OCI-LY7 (cell line): ENCODE measurements around the gene PASD1. TPM values are rescaled to one million over a fixed set of nuclear protein-coding genes. Genes with fewer than 3 reads are reported as not detected.

Experiments
- BruUV-seq: library from RNA; stranded (reverse); fragments of 400-500 nt; replicated peaks from 2 replicates; lab custom pipeline; 2021; lab: Mats Ljungman, UMichigan
- CTCF ChIA-PET: fragments of 300-600 bp; sonication (Branson Sonifier 250); formaldehyde crosslinking; loops from one replicate; lab custom pipeline; 2022; ENCODE audit warnings: antibody characterized with exemption; ENCODE audit not compliant: unreplicated experiment; lab: Charles Lee
- POLR2A ChIA-PET: fragments of 300-600 bp; sonication (Branson Sonifier 250); formaldehyde crosslinking; loops from one replicate; lab custom pipeline; 2022; ENCODE audit warnings: antibody characterized with exemption; lab: Charles Lee
- DNase-seq: peaks from one replicate; pipeline ENCODE4 v3.0.0-alpha.2; 2015; ENCODE audit warnings: low spot score
- H2AFZ ChIP-seq: fragments of 200-600 bp; sonication (generic), shearing (Covaris generic); 2 replicates; pipeline ENCODE4 v1.6.1; 2014; ENCODE audit warnings: mild to moderate bottlenecking, antibody characterized with exemption, low read length, moderate library complexity
- H3K27ac ChIP-seq: fragments of 200-600 bp; sonication (generic); 2 replicates; pipeline ENCODE4 v1.5.1; 2014; ENCODE audit warnings: mixed run types, low read depth, mild to moderate bottlenecking, moderate library complexity, low read length, inconsistent platforms; ENCODE audit not compliant: poor library complexity, severe bottlenecking
- H3K36me3 ChIP-seq: fragments of 200-600 bp; sonication (generic); 2 replicates; pipeline ENCODE4 v1.6.1; 2014; ENCODE audit warnings: mild to moderate bottlenecking, antibody characterized with exemption, low read length, moderate library complexity, mixed read lengths; ENCODE audit not compliant: insufficient read depth
- H3K4me1 ChIP-seq: fragments of 200-600 bp; sonication (generic); 2 replicates; pipeline ENCODE4 v1.5.1; 2014; ENCODE audit warnings: mild to moderate bottlenecking, low read length; ENCODE audit not compliant: insufficient read depth, poor library complexity, severe bottlenecking
- H3K4me2 ChIP-seq: fragments of 200-600 bp; sonication (generic); 2 replicates; pipeline ENCODE4 v1.6.1; 2014; ENCODE audit warnings: mild to moderate bottlenecking, low read length
- H3K4me3 ChIP-seq: fragments of 200-600 bp; sonication (generic); 2 replicates; pipeline ENCODE4 v1.5.1; 2014; ENCODE audit warnings: mild to moderate bottlenecking, low read depth, low read length; ENCODE audit not compliant: poor library complexity, severe bottlenecking
- H3K79me2 ChIP-seq: fragments of 200-600 bp; sonication (generic); 2 replicates; pipeline ENCODE4 v1.6.1; 2016; ENCODE audit warnings: low read depth, mild to moderate bottlenecking, low read length, moderate library complexity, mixed read lengths; ENCODE audit not compliant: insufficient read depth
- H3K9me2 ChIP-seq: fragments of 200-600 bp; sonication (generic); 2 replicates; pipeline ENCODE4 v1.6.1; 2016; ENCODE audit warnings: mild to moderate bottlenecking, low read length, mixed read lengths; ENCODE audit not compliant: insufficient read depth
- H3K9me3 ChIP-seq: fragments of 200-600 bp; sonication (generic); 2 replicates; pipeline ENCODE4 v1.6.1; 2014; ENCODE audit warnings: mild to moderate bottlenecking, mixed run types, low read length, mixed read lengths
- H4K20me1 ChIP-seq: fragments of 200-600 bp; sonication (generic); 2 replicates; pipeline ENCODE4 v1.6.1; 2014; ENCODE audit warnings: mild to moderate bottlenecking, antibody characterized with exemption, low read length, moderate library complexity, mixed read lengths; ENCODE audit not compliant: insufficient read depth
- EZH2phosphoT487 ChIP-seq: fragments of 200-600 bp; sonication (generic); IDR thresholded peaks from 2 replicates; pipeline ENCODE4 v1.6.1; 2018; ENCODE audit warnings: low read depth, borderline replicate concordance, mild to moderate bottlenecking, mixed run types, antibody characterized with exemption, low read length, moderate library complexity, mixed read lengths
- intact Hi-C: fragments of 100-400 bp; cut with micrococcal nuclease; formaldehyde crosslinking; loops from one replicate; pipeline ENCODE4 v1.10.0; 2022; ENCODE audit not compliant: unreplicated experiment
- total RNA-seq, 2 experiments: library from RNA; depleted of rRNA in 1 of 2; stranded (reverse); fragments of >200 nt in 1 of 2; shearing (Covaris generic) in 1 of 2; gene quantifications; 2 replicates each; pipeline ENCODE4 v1.2.3, GENCODE V29; 2014 to 2022
- TF ChIP-seq, protein P1 (sequence below): fragments of 200-600 bp; sonication (generic); conservative IDR thresholded peaks from 2 replicates; pipeline ENCODE4 v1.5.1; 2014; ENCODE audit warnings: mild to moderate bottlenecking, antibody characterized with exemption, low read length, moderate library complexity, mixed read lengths

Gene PASD1
- total RNA-seq, 2 experiments from 2014 or later = not detected

DNA sequence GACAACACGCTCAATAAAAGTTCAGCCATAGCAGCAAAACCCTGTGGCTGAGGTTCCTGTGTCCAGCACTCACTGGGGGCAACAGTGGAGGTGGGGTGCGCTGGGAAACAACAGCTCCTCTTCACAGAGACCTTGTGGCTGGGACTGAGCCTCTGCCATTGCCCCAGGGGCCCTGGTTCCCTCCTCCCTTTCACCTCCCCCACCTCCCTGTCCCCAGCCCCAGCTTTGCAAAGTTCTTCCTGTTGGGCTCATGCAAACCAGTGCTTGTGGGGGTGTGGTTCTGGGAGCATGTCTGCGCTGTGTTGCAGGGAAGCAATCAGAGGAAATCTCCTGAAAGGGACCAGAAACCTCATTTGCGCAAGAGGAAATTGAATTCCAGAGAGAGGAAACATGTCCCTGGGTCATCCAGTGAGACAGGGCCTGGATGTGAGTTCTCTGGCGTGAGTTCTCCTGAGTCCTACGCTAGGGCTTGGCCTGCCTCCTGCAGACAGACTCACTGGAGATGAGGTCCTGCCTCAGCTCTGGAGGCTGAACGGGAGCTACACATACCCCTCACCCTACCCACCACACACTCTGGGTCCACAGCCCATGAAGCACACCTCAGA, 159.8 kb downstream of the PASD1 start:
- no TSS peak for BruUV-seq
- CTCF ChIA-PET = no interaction called here
- no peaks in the 10 kb centered on the region for H3K79me2 ChIP-seq

DNA sequence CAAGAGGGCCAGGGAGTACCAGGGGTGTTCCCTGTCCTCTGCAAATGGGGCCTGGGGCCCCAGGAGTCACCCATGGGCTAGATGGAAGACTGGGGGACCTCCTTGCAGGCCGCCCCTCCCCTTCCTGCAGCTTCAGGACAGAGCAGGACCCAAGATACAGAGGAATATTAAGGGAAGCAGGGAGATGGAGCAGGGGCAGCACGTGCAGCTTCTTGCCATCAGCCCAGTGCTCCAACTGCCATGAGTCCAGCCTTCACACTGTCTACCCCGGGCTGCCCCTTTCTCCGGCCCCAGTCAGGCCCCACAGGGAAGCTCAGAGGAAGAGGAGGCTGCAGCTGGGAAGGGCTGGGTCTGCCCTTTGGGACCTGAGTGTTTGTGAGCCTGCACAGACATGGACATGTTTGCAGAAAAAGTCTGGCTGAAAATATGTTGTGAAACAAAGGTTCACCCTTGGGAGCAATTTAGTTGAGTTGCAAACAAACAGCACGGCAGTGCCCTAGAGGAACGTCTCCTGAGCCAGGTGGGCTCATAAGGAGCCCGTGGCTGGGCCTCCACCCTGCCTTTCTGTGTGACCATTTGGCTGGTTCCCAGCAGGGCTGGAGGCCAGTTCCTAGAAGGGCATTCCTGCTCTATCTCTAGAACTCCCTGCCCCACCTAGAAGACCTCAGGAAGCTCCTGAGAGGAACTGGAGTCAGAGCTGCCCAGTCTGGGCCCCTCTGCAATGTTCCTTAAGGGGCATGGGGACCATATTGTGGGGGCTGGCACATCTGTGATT, 161.3 kb downstream of the PASD1 start:
- H3K4me2 ChIP-seq = no peak overlapping the region
- DNase-seq = no peak
- CTCF ChIA-PET = no interaction called here
- no peak overlapping the region for H3K27ac ChIP-seq
- POLR2A ChIA-PET = no interaction called here
- no peak overlapping the region for H3K4me3 ChIP-seq
- no peaks in the 10 kb centered on the region for H3K79me2 ChIP-seq
- no peak overlapping the region for H2AFZ ChIP-seq
- H3K9me3 ChIP-seq = no peaks in the 10 kb centered on the region
- no peaks in the 10 kb centered on the region for H3K36me3 ChIP-seq
- no TSS peak for BruUV-seq
- no peaks in the 10 kb centered on the region for H3K9me2 ChIP-seq
- no peaks in the 10 kb centered on the region for H3K4me1 ChIP-seq
- no peaks in the 10 kb centered on the region for H4K20me1 ChIP-seq
- TF ChIP-seq EZH2phosphoT487 = no peak
- TF ChIP-seq, protein P1, sequence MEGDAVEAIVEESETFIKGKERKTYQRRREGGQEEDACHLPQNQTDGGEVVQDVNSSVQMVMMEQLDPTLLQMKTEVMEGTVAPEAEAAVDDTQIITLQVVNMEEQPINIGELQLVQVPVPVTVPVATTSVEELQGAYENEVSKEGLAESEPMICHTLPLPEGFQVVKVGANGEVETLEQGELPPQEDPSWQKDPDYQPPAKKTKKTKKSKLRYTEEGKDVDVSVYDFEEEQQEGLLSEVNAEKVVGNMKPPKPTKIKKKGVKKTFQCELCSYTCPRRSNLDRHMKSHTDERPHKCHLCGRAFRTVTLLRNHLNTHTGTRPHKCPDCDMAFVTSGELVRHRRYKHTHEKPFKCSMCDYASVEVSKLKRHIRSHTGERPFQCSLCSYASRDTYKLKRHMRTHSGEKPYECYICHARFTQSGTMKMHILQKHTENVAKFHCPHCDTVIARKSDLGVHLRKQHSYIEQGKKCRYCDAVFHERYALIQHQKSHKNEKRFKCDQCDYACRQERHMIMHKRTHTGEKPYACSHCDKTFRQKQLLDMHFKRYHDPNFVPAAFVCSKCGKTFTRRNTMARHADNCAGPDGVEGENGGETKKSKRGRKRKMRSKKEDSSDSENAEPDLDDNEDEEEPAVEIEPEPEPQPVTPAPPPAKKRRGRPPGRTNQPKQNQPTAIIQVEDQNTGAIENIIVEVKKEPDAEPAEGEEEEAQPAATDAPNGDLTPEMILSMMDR = no peak
- intact Hi-C loops = no loop called here

More for the DNA sequence above, 159.8 kb downstream of the PASD1 start:
- Histone ChIP-seq H3K4me2 (no peak overlapping the region), H3K9me2 (no peaks in the 10 kb centered on the region), H2AFZ (no peak overlapping the region), H3K27ac (no peak overlapping the region), H3K9me3 (no peaks in the 10 kb centered on the region), H3K36me3 (no peaks in the 10 kb centered on the region), H3K4me3 (no peak overlapping the region), H3K4me1 (no peaks in the 10 kb centered on the region), H4K20me1 (no peaks in the 10 kb centered on the region)
- intact Hi-C loops = no loop called here
- POLR2A ChIA-PET = no interaction called here
- no peak for DNase-seq
- TF ChIP-seq EZH2phosphoT487 = no peak
- TF ChIP-seq, protein P1 = no peak

DNA sequence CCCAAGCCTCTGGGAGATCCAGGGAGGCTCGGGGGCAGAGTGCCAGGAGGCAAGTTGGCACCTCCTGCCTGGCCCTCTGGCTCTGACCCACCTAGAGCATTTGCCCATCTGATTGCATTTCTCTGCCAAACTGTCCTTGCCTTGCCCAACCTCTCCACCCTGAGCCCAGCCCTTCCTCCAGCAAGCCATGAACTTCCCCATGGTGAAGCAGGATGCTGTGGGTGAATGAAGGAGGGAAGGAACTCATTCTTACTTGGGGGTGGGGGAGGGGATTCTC, 161.8 kb downstream of the PASD1 start:
- Histone ChIP-seq H3K27ac (no peak overlapping the region), H3K9me2 (no peaks in the 10 kb centered on the region), H3K4me3 (no peak overlapping the region), H3K4me2 (no peak overlapping the region), H3K4me1 (no peaks in the 10 kb centered on the region), H3K36me3 (no peaks in the 10 kb centered on the region), H3K79me2 (no peaks in the 10 kb centered on the region), H4K20me1 (no peaks in the 10 kb centered on the region), H2AFZ (no peak overlapping the region), H3K9me3 (no peaks in the 10 kb centered on the region)
- ChIA-PET POLR2A (no interaction called here), CTCF (no interaction called here)
- no peak for DNase-seq
- TF ChIP-seq EZH2phosphoT487 = no peak
- BruUV-seq = no TSS peak
- intact Hi-C loops = no loop called here

Other genes with a start within 250 kb of the PASD1 start
- 26.1 and 33.7 TPM in 2 replicates for gene VMA21, start 166.5 kb upstream of the PASD1 start, total RNA-seq (2014; rRNA removed; shearing (Covaris generic))
- 48.1 and 50.2 TPM in 2 replicates for gene VMA21, start 166.5 kb upstream of the PASD1 start, total RNA-seq (2022)
- gene PRRG3, start 131.8 kb downstream of the PASD1 start, total RNA-seq (2014; rRNA removed; shearing (Covaris generic)) = not detected in 2 replicates
- gene PRRG3, start 131.8 kb downstream of the PASD1 start, total RNA-seq (2022) = not detected in 2 replicates
- not detected in 2 replicates for gene FATE1, start 152.4 kb downstream of the PASD1 start, total RNA-seq (2014; rRNA removed; shearing (Covaris generic))
- gene FATE1, start 152.4 kb downstream of the PASD1 start, total RNA-seq (2022) = not detected in 2 replicates
- gene CNGA2, start 171.1 kb downstream of the PASD1 start, total RNA-seq (2014; rRNA removed; shearing (Covaris generic)) = not detected in 2 replicates
- not detected in 2 replicates for gene CNGA2, start 171.1 kb downstream of the PASD1 start, total RNA-seq (2022)